Naive thymus-derived CD8-positive, alpha-beta T cell (primary cell): ENCODE data around the gene C16orf86. TPM values are rescaled to one million over a fixed set of nuclear protein-coding genes. Genes with fewer than 3 reads are reported as not detected.
"Not testable (repeated sequence)": the region's sequence is repeated elsewhere in the genome, so short reads cannot be mapped to it uniquely, and the experiment has no call there.

Source experiments
- ATAC-seq, 2 donors: fragments of 150-1000 bp; cut with Tn5 transposase in 1 of 2; sonication (Bioruptor Pico), chemical (Tn5 transposase) in 1 of 2; 1 replicate in 1 of 2; 2 replicates in 1 of 2; pipeline ENCODE4 v1.10.0; 2021; ENCODE audit warnings: mild to moderate bottlenecking in 2 of 2, moderate library complexity in 2 of 2
- POLR2A ChIA-PET: fragments of 350-600 bp; sonication (Branson Sonifier 250); formaldehyde crosslinking; loops from one replicate; lab custom pipeline; 2021; ENCODE audit warnings: antibody characterized with exemption; lab: Charles Lee
- DNase-seq, 10 donors: peaks; one replicate each; pipeline versions ENCODE4 v3.0.0 to v3.0.0-alpha.2; 2020 to 2022
- H3K27ac Mint-ChIP-seq, 10 donors: one replicate each; pipeline ENCODE4 v1.8.0; 2020 to 2022; ENCODE audit warnings: mild to moderate bottlenecking in 10 of 10, mixed read lengths in 10 of 10, moderate library complexity in 4 of 10, inconsistent platforms in 1 of 10
- H3K27me3 Mint-ChIP-seq, 5 donors: one replicate each; pipeline ENCODE4 v1.8.0; 2021 to 2022; ENCODE audit warnings: mixed read lengths in 5 of 5
- H3K36me3 Mint-ChIP-seq, 3 donors: one replicate each; pipeline ENCODE4 v1.8.0; 2020 to 2022; ENCODE audit warnings: mixed read lengths in 3 of 3, mild to moderate bottlenecking in 2 of 3, inconsistent platforms in 1 of 3
- H3K4me1 Mint-ChIP-seq, 4 donors: one replicate each; pipeline ENCODE4 v1.8.0; 2021 to 2022; ENCODE audit warnings: mixed read lengths in 4 of 4
- H3K4me3 Mint-ChIP-seq, 10 donors: one replicate each; pipeline ENCODE4 v1.8.0; 2020 to 2022; ENCODE audit warnings: mild to moderate bottlenecking in 10 of 10, mixed read lengths in 10 of 10, moderate library complexity in 6 of 10, inconsistent platforms in 1 of 10
- H3K9me3 Mint-ChIP-seq, 9 donors: one replicate each; pipeline ENCODE4 v1.8.0; 2020 to 2022; ENCODE audit warnings: mixed read lengths in 9 of 9, mild to moderate bottlenecking in 3 of 9, inconsistent platforms in 1 of 9, moderate library complexity in 1 of 9
- polyA plus RNA-seq, 3 donors: library from polyadenylated mRNA; unstranded; fragments of 300-500 nt; fragmentation: Illumina TruSeq; gene quantifications; one replicate each; pipeline ENCODE4 v1.2.3, GENCODE V29; 2021
- total RNA-seq, 8 experiments: library from RNA in 2 of 8; stranded (reverse) in 2 of 8; gene quantifications; one replicate each; pipeline ENCODE4 v1.2.3 and lab custom pipeline; 2021 to 2026

Gene C16orf86
- total and polyA plus RNA-seq, 5 experiments from 2014 or later: 4.3 to 6.1 (median 4.7) TPM

- Mint-ChIP-seq H3K27ac (no peak overlapping the region), H3K27me3 (no peaks in the 10 kb centered on the region), H3K4me1 (peaks cover 0 to 12% (median 0%) of the 10 kb centered on the region in 4 donors), H3K9me3 (no peaks in the 10 kb centered on the region), H3K36me3 (peaks cover 0 to 22% (median 0%) of the 10 kb centered on the region in 3 donors), H3K4me3 (no peak overlapping the region)
- ATAC-seq: no peak
- POLR2A ChIA-PET: no interaction called here
- DNase-seq: no peak
These were observed 17.2 kb downstream of the C16orf86 start for GRCh38 chr16:67683767-67684166.

- Mint-ChIP-seq H3K27ac (no peak overlapping the region), H3K27me3 (no peaks in the 10 kb centered on the region), H3K4me1 (peaks cover 0 to 12% (median 0%) of the 10 kb centered on the region in 4 donors), H3K4me3 (no peak overlapping the region), H3K9me3 (no peaks in the 10 kb centered on the region), H3K36me3 (peaks cover 0 to 24% (median 0%) of the 10 kb centered on the region in 3 donors)
- DNase-seq (peak in 1 of 10 donors; percentile 31), ATAC-seq (no peak)
- POLR2A ChIA-PET: no interaction called here
These were observed 18.9 kb downstream of the C16orf86 start for GRCh38 chr16:67685388-67686112.

- not testable (repeated sequence) for H3K27ac Mint-ChIP-seq, ATAC-seq
These were observed 27.1 kb downstream of the C16orf86 start for GRCh38 chr16:67693517-67694285.

GRCh38 chr16:67694611-67695010, 28.0 kb downstream of the C16orf86 start:
- ATAC-seq: no peak
- no peak overlapping the region for H3K4me3 Mint-ChIP-seq
- DNase-seq: no peak
- peaks cover 0 to 15% (median 0%) of the 10 kb centered on the region in 3 donors for H3K36me3 Mint-ChIP-seq
- H3K27ac Mint-ChIP-seq: peak overlapping the region in 1 of 10 donors; percentile 15
- no peaks in the 10 kb centered on the region for H3K9me3 Mint-ChIP-seq
- POLR2A ChIA-PET: no interaction called here
- H3K27me3 Mint-ChIP-seq: no peaks in the 10 kb centered on the region
- peaks cover 0 to 9% (median 2%) of the 10 kb centered on the region in 4 donors for H3K4me1 Mint-ChIP-seq

More at GRCh38 chr16:67693517-67694285, 27.1 kb downstream of the C16orf86 start:
- peaks cover 0 to 14% (median 0%) of the 10 kb centered on the region in 3 donors for H3K36me3 Mint-ChIP-seq
- H3K4me1 Mint-ChIP-seq, POLR2A ChIA-PET, DNase-seq, H3K27me3 Mint-ChIP-seq, H3K4me3 Mint-ChIP-seq, H3K9me3 Mint-ChIP-seq: not testable (repeated sequence)

GRCh38 chr16:67697422-67698185, 31.0 kb downstream of the C16orf86 start:
- Mint-ChIP-seq H3K4me1 (peaks cover 0 to 12% (median 3%) of the 10 kb centered on the region in 4 donors), H3K9me3 (no peaks in the 10 kb centered on the region), H3K27me3 (no peaks in the 10 kb centered on the region), H3K4me3 (no peak overlapping the region), H3K27ac (no peak overlapping the region), H3K36me3 (peaks cover 0 to 10% (median 0%) of the 10 kb centered on the region in 3 donors)
- POLR2A ChIA-PET: no interaction called here
- DNase-seq (no peak), ATAC-seq (no peak)

- no peak overlapping the region for H3K27ac Mint-ChIP-seq
- ATAC-seq: no peak
- H3K27me3 Mint-ChIP-seq: no peaks in the 10 kb centered on the region
- H3K4me1 Mint-ChIP-seq: peaks cover 10 to 25% (median 13%) of the 10 kb centered on the region in 4 donors
- H3K36me3 Mint-ChIP-seq: peaks cover 0 to 10% (median 0%) of the 10 kb centered on the region in 3 donors
- no peaks in the 10 kb centered on the region for H3K9me3 Mint-ChIP-seq
- POLR2A ChIA-PET: no interaction called here
- DNase-seq: no peak
- no peak overlapping the region for H3K4me3 Mint-ChIP-seq
These were observed 32.7 kb downstream of the C16orf86 start for GRCh38 chr16:67699265-67699664.

GRCh38 chr16:67701420-67701819, 34.8 kb downstream of the C16orf86 start:
- no peaks in the 10 kb centered on the region for H3K27me3 Mint-ChIP-seq
- peaks cover 10 to 30% (median 19%) of the 10 kb centered on the region in 4 donors for H3K4me1 Mint-ChIP-seq
- DNase-seq (no peak), ATAC-seq (no peak)
- peaks cover 0 to 10% (median 0%) of the 10 kb centered on the region in 3 donors for H3K36me3 Mint-ChIP-seq
- no peak overlapping the region for H3K4me3 Mint-ChIP-seq
- POLR2A ChIA-PET: no interaction called here
- H3K27ac Mint-ChIP-seq: peak overlapping the region in 3 of 10 donors; percentile 16 to 52 (median 16)
- no peaks in the 10 kb centered on the region for H3K9me3 Mint-ChIP-seq

GRCh38 chr16:67702130-67702529, 35.5 kb downstream of the C16orf86 start:
- Mint-ChIP-seq H3K36me3 (peaks cover 0 to 8% (median 2%) of the 10 kb centered on the region in 3 donors), H3K4me1 (peaks cover 10 to 30% (median 19%) of the 10 kb centered on the region in 4 donors), H3K9me3 (no peaks in the 10 kb centered on the region), H3K27me3 (no peaks in the 10 kb centered on the region), H3K27ac (peak overlapping the region in 2 of 10 donors; percentile 14 to 15), H3K4me3 (no peak overlapping the region)
- ATAC-seq (no peak), DNase-seq (no peak)
- POLR2A ChIA-PET: no interaction called here

GRCh38 chr16:67703626-67704025, 37.0 kb downstream of the C16orf86 start:
- peak overlapping the region; percentile 23 to 87 (median 73) for H3K27ac Mint-ChIP-seq
- no peaks in the 10 kb centered on the region for H3K27me3 Mint-ChIP-seq
- H3K36me3 Mint-ChIP-seq: peaks cover 0 to 2% (median 2%) of the 10 kb centered on the region in 3 donors
- H3K4me1 Mint-ChIP-seq: peaks cover 10 to 33% (median 19%) of the 10 kb centered on the region in 4 donors
- peak overlapping the region in 6 of 10 donors; percentile 2 to 26 (median 13) for H3K4me3 Mint-ChIP-seq
- DNase-seq (peak in 2 of 10 donors; percentile 5 to 16), ATAC-seq (peak; percentile 58 to 80)
- H3K9me3 Mint-ChIP-seq: no peaks in the 10 kb centered on the region
- POLR2A ChIA-PET: no interaction called here

GRCh38 chr16:67704110-67704509, 37.5 kb downstream of the C16orf86 start:
- H3K4me1 Mint-ChIP-seq: peaks cover 10 to 33% (median 19%) of the 10 kb centered on the region in 4 donors
- H3K4me3 Mint-ChIP-seq: no peak overlapping the region
- DNase-seq: no peak
- H3K27ac Mint-ChIP-seq: peak overlapping the region in 6 of 10 donors; percentile 23 to 86 (median 70)
- no peak for ATAC-seq
- no peaks in the 10 kb centered on the region for H3K27me3 Mint-ChIP-seq
- peaks cover 0 to 2% (median 0%) of the 10 kb centered on the region in 3 donors for H3K36me3 Mint-ChIP-seq
- POLR2A ChIA-PET: no interaction called here
- H3K9me3 Mint-ChIP-seq: no peaks in the 10 kb centered on the region

- Mint-ChIP-seq H3K9me3 (no peaks in the 10 kb centered on the region), H3K36me3 (peaks cover 0 to 2% (median 2%) of the 10 kb centered on the region in 3 donors), H3K4me3 (no peak overlapping the region), H3K4me1 (peaks cover 15 to 36% (median 26%) of the 10 kb centered on the region in 4 donors), H3K27ac (no peak overlapping the region), H3K27me3 (no peaks in the 10 kb centered on the region)
- DNase-seq (no peak), ATAC-seq (no peak)
- POLR2A ChIA-PET: no interaction called here
These were observed 40.6 kb downstream of the C16orf86 start for GRCh38 chr16:67707210-67707609.

- POLR2A ChIA-PET: no interaction called here
- Mint-ChIP-seq H3K27ac (peak overlapping the region in 1 of 10 donors; percentile 78), H3K36me3 (peaks cover 0 to 2% (median 2%) of the 10 kb centered on the region in 3 donors), H3K4me3 (no peak overlapping the region), H3K9me3 (no peaks in the 10 kb centered on the region), H3K27me3 (no peaks in the 10 kb centered on the region), H3K4me1 (peaks cover 15 to 36% (median 25%) of the 10 kb centered on the region in 4 donors)
- DNase-seq: no peak
- ATAC-seq: no peak
These were observed 41.2 kb downstream of the C16orf86 start for GRCh38 chr16:67707790-67708189.
